ENCODE measurements around the gene TOR1AIP2.

The TOR1AIP2 gene

DNA sequence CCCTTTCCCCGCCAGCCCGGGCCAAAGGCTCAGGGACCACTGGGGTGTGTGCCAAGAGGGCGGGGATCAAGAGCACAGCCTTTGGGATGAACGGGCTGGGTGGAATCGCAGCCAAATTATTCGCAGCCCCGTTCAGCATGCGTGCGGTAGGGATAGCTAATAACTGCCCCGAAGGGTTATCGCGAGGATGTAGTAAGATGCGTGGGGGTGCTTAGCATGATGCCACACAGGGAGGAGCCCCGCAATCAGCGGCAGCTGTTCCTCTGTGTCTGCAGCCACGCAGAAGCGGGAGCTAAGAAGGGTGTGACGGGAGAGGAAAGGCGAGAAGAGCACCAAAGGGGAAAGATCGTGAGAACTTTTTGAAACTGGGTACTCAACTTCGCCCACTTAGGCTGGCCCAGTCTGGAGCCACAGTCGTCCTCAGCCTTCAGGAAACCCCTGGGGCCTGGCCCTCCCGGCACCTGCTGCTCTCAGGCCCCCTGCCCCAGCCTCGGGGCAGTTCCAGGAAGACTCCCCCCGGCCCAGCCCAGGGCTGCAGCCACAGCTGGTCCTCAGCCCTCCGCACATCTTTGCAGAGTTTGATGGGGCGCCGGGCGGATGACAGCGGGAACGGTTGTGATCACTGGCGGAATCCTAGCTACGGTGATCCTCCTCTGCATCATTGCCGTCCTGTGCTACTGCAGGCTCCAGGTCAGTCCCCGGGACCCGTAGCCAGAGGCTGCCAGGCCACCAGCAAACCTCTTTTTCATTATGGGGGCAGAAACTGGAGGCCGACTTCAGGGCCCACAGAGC is 64.9 kb downstream of the TOR1AIP2 start:
- CTCF ChIA-PET, result interaction anchor here (0.7 to 6.7 kb wide), 2 partner anchors 107 to 356 kb away, joined by 3 to 85 read pairs; no protein-coding TSS in a partner anchor
- TF ChIP-seq, protein P1, sequence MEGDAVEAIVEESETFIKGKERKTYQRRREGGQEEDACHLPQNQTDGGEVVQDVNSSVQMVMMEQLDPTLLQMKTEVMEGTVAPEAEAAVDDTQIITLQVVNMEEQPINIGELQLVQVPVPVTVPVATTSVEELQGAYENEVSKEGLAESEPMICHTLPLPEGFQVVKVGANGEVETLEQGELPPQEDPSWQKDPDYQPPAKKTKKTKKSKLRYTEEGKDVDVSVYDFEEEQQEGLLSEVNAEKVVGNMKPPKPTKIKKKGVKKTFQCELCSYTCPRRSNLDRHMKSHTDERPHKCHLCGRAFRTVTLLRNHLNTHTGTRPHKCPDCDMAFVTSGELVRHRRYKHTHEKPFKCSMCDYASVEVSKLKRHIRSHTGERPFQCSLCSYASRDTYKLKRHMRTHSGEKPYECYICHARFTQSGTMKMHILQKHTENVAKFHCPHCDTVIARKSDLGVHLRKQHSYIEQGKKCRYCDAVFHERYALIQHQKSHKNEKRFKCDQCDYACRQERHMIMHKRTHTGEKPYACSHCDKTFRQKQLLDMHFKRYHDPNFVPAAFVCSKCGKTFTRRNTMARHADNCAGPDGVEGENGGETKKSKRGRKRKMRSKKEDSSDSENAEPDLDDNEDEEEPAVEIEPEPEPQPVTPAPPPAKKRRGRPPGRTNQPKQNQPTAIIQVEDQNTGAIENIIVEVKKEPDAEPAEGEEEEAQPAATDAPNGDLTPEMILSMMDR (conservative IDR thresholded peaks at IDR 0.05; ENCODE audit: low read depth), result no peak
- POLR2A ChIA-PET (ENCODE audit: low non-redundant PET), result no interaction called here
- no peak overlapping the region for H3K27ac ChIP-seq
- no peak for DNase-seq (ENCODE audit: low spot score)

DNA sequence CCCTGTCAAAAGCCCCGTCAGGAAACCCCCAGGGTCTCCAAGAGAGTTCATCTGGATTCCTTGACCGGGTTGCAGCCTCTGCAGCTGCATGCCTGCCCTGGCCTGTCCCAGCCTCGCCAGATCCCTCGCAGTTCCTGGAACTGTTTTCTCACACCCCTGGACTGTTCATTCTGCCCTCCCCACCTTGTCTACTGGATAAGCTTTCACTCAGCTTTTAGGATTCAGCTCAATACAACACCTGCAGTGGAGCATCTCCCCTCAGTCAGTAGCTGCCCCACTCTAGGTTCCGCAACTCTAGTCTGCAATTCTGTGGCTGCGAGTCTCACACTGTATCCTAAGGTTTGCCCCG is 67.3 kb downstream of the TOR1AIP2 start:
- ChIA-PET CTCF (interaction anchor here (0.5 to 6.7 kb wide), 18 partner anchors 8 to 1065 kb away, joined by 3 to 85 read pairs (median 5); no protein-coding TSS in a partner anchor), POLR2A (ENCODE audit: low non-redundant PET) (no interaction called here)
- no peak overlapping the region for H3K27ac ChIP-seq
- DNase-seq (ENCODE audit: low spot score), result no peak
- TF ChIP-seq, protein P1 (conservative IDR thresholded peaks at IDR 0.05; ENCODE audit: low read depth), result no peak

DNA sequence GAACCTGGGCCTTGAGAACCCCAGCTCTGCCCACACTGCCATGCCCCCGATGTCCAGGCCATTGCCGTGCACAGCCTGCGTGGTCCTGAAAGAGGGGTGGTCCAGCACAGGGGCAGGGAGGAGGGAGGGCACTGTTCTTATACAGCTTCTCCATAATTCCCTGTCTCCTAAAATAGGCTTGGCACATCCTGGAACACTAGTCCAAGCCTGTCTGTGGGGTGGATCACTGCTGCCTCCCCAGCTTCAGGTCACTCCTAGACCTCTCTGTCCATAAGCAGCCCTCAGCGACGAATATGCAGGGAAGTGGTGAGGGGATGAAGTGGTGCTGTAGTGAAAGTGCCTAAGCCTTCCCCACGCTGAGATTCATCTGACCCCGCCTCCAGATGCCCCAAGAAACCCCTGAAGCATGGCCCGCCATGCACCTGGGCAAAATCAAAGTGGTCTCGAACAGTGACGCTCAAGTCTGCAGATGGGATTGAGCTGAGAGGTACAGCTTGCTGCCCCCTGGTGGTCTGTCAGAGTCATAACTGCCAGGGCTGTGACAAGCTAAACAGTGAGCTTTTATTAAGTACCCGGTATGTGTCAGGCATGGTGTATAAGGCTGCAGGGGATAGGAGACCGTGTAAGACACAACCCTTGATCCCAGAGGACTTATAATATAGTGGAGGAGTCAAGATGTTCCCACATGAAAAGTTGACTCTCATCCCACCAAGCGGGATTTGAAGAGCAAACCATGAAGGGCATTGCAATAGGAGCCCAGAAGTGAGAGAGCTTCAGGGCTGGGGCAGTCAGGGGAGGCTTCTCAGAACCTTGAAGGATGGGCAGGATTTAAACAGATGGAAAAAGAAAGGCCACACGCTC is 67.9 kb downstream of the TOR1AIP2 start:
- ChIA-PET POLR2A (ENCODE audit: low non-redundant PET) (no interaction called here), CTCF (interaction anchor here (0.5 to 6.7 kb wide), 24 partner anchors 8 to 1580 kb away, joined by 3 to 85 read pairs (median 4); no protein-coding TSS in a partner anchor)
- DNase-seq (ENCODE audit: low spot score), result peak; percentile 57
- no peak overlapping the region for H3K27ac ChIP-seq
- TF ChIP-seq, protein P1 (conservative IDR thresholded peaks at IDR 0.05; ENCODE audit: low read depth), result peak; percentile 91

DNA sequence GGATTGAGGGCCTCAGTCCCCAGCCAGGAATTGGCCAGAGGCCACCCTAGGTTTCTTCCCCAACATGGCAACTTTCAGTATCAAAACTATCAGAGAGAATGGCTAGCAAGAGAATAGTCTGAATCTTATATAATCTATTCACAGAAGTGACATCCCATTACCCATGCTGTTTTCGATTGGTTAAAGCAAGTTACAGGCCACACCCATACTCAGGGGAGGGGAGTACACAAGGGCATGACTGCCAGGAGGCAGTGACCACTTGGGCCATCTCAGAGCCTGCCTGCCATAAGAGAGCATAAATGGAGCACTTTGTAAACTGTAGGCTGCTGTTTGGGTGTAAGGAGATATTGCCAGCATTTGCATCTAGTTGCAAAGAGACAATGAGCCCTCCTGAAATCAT is 69.1 kb downstream of the TOR1AIP2 start:
- no peak for DNase-seq (ENCODE audit: low spot score)
- CTCF ChIA-PET, result interaction anchor here (2.3 to 6.7 kb wide), 2 partner anchors 11 to 103 kb away, joined by 9 to 85 read pairs; no protein-coding TSS in a partner anchor
- TF ChIP-seq, protein P1 (conservative IDR thresholded peaks at IDR 0.05; ENCODE audit: low read depth), result no peak
- POLR2A ChIA-PET (ENCODE audit: low non-redundant PET), result no interaction called here
- no peak overlapping the region for H3K27ac ChIP-seq

DNA sequence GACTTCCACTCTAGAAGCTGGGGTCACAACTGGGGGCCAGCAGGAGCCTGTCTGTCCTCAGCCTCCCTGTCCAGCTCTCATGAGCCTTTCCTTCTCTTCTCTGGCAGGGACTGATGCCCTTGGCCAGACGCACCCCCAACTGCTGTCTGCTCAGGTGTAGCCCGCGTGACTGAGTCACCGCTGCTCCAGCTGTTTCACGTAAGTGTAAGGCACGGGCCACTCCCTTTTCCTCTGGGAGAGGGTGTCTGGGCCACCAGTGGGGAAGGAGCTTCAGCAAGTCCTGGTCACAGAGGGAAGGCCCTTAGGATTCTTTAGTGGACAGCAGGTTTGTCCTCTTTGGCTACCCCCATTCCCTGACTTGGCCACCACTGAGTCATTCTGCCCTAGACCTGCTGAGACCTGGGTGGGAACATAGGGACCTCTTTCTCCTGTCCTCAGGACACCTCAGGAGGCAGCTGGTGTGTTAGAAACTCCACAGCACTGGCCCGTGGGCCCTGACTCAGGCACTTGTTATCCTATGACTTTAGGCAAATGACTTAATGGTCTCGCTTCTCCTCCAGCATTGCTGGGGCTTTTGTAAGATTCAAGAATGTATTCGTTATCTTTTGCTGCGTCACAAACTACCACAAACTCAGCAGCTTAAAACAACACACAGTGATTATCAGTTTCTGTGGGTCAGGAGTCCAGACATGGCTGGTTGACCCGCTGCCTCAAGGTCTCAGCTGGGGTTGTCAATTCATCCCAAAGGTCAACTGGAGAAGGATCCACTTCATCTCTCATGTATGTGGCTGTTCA is 69.7 kb downstream of the TOR1AIP2 start:
- ChIA-PET POLR2A (ENCODE audit: low non-redundant PET) (no interaction called here), CTCF (interaction anchor here (6.7 kb wide), 1 partner anchor 102 kb away, joined by 85 read pairs; no protein-coding TSS in a partner anchor)
- no peak overlapping the region for H3K27ac ChIP-seq
- TF ChIP-seq, protein P1 (conservative IDR thresholded peaks at IDR 0.05; ENCODE audit: low read depth), result no peak
- no peak for DNase-seq (ENCODE audit: low spot score)

DNA sequence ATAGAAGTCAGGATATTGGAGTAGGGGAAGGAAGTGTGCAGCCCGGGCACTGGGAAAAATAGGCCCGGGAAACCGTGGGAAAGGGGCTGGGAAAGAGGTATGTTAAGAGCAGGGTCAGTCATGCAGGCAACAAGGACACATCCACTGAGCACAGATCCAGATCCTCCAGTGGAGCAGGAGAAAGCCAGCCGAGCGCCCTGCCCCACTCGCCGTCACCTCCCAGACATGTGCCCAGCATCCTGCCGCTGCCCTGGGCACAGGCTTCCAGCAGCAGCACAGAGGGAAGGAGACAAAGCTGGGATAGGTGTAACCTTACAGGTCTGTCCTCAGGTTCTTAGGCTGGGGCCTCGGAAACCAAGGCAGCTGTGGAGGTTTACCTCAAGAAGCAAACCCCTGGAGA is 70.3 kb downstream of the TOR1AIP2 start:
- TF ChIP-seq, protein P1 (conservative IDR thresholded peaks at IDR 0.05; ENCODE audit: low read depth), result no peak
- DNase-seq (ENCODE audit: low spot score), result no peak
- ChIA-PET POLR2A (ENCODE audit: low non-redundant PET) (no interaction called here), CTCF (interaction anchor here (6.7 kb wide), 1 partner anchor 102 kb away, joined by 85 read pairs; no protein-coding TSS in a partner anchor)
- no peak overlapping the region for H3K27ac ChIP-seq

Data from RWPE1 (cell line).